ENCODE data around the gene BCL7C. TPM values are rescaled to one million over a fixed set of nuclear protein-coding genes. Genes with fewer than 3 reads are reported as not detected.

The BCL7C gene
- total RNA-seq, 1 experiment from 2014 or later, result 44.9 TPM

DNA sequence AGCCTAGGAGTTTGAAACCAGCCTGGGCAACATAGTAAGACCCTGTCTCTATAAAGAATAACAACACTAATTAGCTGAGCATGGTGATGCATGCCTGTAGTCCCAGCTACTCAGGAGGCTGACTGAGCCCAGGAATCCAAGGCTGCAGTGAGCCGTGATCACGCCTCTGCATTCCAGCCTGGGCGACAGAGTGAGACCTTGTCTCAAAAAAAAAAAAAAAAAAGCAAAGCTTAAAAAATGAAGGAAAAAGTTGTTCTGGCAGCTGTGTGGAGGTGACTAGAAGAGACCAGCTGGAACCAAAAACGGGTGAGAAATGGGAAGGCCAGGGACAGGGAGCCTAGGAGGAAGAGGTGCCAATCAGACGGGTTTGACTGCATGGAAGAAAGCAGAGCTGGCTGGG, 4.2 kb downstream of the BCL7C start:
- intact Hi-C loops (cut with micrococcal nuclease), result no loop called here
- CTCF ChIA-PET, result no interaction called here
- DNase-seq (ENCODE audit: low read depth, low spot score) (no peak), ATAC-seq (no peak)
- RAD21 ChIA-PET (ENCODE audit: low non-redundant PET in 1 of 2, low total read pairs in 2 of 2, uncharacterized antibody in 2 of 2, unreplicated experiment in 2 of 2), result interaction anchor here in 1 of 2 experiments (0.6 kb wide), 1 partner anchor 56 kb away, joined by 3 read pairs; no protein-coding TSS in a partner anchor
- Histone ChIP-seq H4K20me1 (ENCODE audit: insufficient read depth) (no peaks in the 10 kb centered on the region), H3K9me2 (ENCODE audit: insufficient read depth) (no peaks in the 10 kb centered on the region), H3K79me2 (ENCODE audit: insufficient read depth, low read length) (peaks cover 15% of the 10 kb centered on the region), H2AFZ (ENCODE audit: low read depth, low read length, poor library complexity, severe bottlenecking) (no peak overlapping the region), H3K4me2 (ENCODE audit: low read length) (no peak overlapping the region), H3K9me3 (ENCODE audit: control insufficient read depth in 1 of 2, insufficient read depth in 1 of 2, low read depth in 1 of 2, low read length in 2 of 2) (no peaks in the 10 kb centered on the region), H3K4me3 (replicated peaks in 1 of 2; ENCODE audit: low read depth in 1 of 2, low read length in 2 of 2) (no peak overlapping the region), H3K9ac (ENCODE audit: low read length) (no peak overlapping the region), H3K36me3 (ENCODE audit: control insufficient read depth in 1 of 2, insufficient read depth in 2 of 2, low read length in 2 of 2) (peaks cover 15 to 21% of the 10 kb centered on the region in 2 experiments; a peak in 3 of 4 replicates), H3K27me3 (ENCODE audit: insufficient read depth, low read length) (no peaks in the 10 kb centered on the region), H3K4me1 (ENCODE audit: control insufficient read depth in 1 of 2, insufficient read depth in 2 of 2, low read length in 2 of 2) (peaks cover 12 to 19% of the 10 kb centered on the region in 2 experiments), H3K27ac (ENCODE audit: low read depth, low read length) (no peak overlapping the region)
- no TSS peak for BruUV-seq (replicated peaks)
- TF ChIP-seq POLR2A (IDR thresholded peaks at IDR 0.05; ENCODE audit: borderline replicate concordance, extremely low read depth, insufficient read depth, insufficient read length), result no peak
- TF ChIP-seq EGR1 (IDR thresholded peaks at IDR 0.05; ENCODE audit: low read depth), result no peak
- no peak for TF ChIP-seq ELF1 (IDR thresholded peaks at IDR 0.05; ENCODE audit: borderline replicate concordance, low read depth)
- TF ChIP-seq, protein P1, sequence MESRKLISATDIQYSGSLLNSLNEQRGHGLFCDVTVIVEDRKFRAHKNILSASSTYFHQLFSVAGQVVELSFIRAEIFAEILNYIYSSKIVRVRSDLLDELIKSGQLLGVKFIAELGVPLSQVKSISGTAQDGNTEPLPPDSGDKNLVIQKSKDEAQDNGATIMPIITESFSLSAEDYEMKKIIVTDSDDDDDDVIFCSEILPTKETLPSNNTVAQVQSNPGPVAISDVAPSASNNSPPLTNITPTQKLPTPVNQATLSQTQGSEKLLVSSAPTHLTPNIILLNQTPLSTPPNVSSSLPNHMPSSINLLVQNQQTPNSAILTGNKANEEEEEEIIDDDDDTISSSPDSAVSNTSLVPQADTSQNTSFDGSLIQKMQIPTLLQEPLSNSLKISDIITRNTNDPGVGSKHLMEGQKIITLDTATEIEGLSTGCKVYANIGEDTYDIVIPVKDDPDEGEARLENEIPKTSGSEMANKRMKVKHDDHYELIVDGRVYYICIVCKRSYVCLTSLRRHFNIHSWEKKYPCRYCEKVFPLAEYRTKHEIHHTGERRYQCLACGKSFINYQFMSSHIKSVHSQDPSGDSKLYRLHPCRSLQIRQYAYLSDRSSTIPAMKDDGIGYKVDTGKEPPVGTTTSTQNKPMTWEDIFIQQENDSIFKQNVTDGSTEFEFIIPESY (IDR thresholded peaks at IDR 0.05; ENCODE audit: extremely low read depth, insufficient replicate concordance, low read length), result no peak
- TF ChIP-seq, protein P2, sequence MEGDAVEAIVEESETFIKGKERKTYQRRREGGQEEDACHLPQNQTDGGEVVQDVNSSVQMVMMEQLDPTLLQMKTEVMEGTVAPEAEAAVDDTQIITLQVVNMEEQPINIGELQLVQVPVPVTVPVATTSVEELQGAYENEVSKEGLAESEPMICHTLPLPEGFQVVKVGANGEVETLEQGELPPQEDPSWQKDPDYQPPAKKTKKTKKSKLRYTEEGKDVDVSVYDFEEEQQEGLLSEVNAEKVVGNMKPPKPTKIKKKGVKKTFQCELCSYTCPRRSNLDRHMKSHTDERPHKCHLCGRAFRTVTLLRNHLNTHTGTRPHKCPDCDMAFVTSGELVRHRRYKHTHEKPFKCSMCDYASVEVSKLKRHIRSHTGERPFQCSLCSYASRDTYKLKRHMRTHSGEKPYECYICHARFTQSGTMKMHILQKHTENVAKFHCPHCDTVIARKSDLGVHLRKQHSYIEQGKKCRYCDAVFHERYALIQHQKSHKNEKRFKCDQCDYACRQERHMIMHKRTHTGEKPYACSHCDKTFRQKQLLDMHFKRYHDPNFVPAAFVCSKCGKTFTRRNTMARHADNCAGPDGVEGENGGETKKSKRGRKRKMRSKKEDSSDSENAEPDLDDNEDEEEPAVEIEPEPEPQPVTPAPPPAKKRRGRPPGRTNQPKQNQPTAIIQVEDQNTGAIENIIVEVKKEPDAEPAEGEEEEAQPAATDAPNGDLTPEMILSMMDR (IDR thresholded peaks at IDR 0.05 in 2 of 3, conservative IDR thresholded peaks at IDR 0.05 in 1 of 3; ENCODE audit: borderline replicate concordance in 1 of 3, insufficient read depth in 1 of 3, low read depth in 2 of 3, low read length in 2 of 3), result no peak
- TF ChIP-seq ZNF274 (IDR thresholded peaks at IDR 0.05; ENCODE audit: low read depth, low read length), result no peak
- TF ChIP-seq EZH2 (IDR thresholded peaks at IDR 0.05), result no peak
- no peak for TF ChIP-seq CBX3 (IDR thresholded peaks at IDR 0.05; ENCODE audit: low read depth)
- TF ChIP-seq EZH2phosphoT487 (IDR thresholded peaks at IDR 0.05; ENCODE audit: borderline replicate concordance), result no peak
- POLR2A ChIA-PET, result interaction anchor here (0.7 kb wide), 1 partner anchor 30 kb away, joined by 3 read pairs; no protein-coding TSS in a partner anchor

Measured in HCT116 (cell line).